NOMO-1 (cell line): ENCODE measurements around the gene PALS1.
A peak's percentile ranks its signal among the peaks of the same experiment; 100 is the strongest.
"Not testable (repeated sequence)": the region's sequence is repeated elsewhere in the genome, so short reads cannot be mapped to it uniquely, and the experiment has no call there.

Source experiments
- DNase-seq, 2 experiments: peaks; one replicate each; lab custom pipeline; 2025; ENCODE audit not compliant: unreplicated experiment in 2 of 2; lab: John Stamatoyannopoulos, UW

Gene PALS1

DNA sequence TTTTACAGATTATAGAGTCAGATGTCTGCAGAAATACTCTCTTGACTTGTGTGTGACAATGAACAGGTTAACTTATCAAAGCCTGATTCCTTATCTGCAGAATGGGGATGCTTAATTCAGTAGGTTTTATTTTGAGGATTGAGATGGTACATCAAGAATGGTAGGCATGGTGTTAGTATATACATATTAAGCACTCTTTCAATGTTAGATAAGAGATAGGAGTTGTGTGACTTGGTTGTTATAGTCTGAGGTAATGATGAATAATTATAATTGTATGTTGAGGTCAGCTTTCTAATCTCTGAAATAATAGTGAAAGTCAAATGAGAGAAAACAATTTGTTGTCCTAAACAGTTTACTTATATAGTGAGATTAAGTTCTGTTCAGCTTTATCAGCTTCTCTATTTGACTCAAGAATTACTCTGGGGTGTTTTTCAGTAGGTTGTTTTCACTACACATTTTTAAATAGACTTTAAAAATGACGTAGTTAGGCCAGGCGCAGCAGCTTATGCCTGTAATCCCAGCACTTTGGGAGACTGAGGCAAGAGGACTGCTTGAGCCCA, 11.9 kb downstream of the PALS1 start:
- no peak for DNase-seq

DNA sequence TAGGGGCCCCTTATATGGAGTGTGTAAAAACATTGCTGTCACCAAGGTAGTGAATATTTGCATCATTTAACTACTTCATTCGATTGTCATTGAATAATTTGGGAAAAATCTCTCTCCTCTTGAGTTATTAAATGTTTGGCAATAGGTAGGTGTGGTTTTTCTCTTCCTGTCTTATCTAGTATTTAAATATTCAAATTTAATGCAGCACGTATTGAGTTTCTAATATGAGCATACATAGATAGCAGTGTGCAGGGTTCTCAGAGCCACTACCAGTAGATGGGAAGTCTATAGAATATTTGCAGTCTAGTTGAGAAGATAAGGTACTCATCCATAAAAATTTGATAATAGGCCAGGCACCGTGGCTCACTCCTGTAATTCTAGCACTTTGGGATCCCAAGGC, 16.7 kb downstream of the PALS1 start:
- no peak for DNase-seq

DNA sequence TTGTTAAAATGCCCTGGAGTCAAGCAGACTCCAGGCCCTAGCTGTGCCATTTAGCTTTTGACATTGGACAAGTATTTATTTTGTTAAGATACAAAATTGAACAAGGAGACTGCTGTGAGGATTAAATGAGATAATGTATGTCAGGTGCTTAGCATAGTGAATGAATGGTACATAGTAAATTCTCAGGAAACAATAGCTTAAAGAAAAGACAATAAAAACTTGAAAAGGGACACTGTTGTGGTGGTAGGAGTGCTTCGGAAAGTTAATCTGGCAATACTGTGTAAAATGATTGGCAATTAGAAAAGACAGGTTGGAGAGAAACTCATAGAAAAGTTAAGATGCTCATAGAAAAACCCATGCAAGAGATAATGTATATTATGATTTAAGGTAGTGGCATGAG, 19.7 kb downstream of the PALS1 start:
- no peak for DNase-seq

DNA sequence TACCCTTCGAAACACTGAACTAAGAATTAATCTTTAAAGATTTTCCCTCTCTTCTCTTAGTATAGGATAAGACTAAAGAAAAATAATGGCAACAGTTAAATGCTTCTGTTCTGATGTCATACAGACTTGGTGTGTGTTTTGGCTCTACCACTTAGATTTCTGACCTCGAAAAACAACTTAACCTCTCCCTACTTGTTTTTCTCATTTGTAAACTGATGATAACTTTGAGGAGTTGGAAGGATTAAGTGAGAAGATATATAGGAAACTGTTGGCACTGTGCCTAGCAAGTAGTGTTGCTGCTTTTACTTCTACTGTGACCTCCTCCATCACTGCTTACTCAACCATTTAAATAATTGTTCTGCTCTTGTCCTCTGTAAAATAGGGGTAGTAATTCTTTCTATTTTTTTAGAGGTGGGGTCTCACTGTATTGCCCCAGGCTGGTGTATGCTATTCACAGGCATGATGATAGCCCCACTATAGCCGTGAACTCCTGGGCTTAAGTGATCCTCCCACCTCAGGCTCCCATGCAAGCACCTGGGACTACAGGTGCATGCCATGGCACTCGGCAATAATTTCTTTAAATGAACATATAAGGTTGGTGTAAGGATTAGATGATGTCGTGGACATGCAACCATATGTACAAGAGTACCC, 22.4 kb downstream of the PALS1 start:
- DNase-seq, result no peak

DNA sequence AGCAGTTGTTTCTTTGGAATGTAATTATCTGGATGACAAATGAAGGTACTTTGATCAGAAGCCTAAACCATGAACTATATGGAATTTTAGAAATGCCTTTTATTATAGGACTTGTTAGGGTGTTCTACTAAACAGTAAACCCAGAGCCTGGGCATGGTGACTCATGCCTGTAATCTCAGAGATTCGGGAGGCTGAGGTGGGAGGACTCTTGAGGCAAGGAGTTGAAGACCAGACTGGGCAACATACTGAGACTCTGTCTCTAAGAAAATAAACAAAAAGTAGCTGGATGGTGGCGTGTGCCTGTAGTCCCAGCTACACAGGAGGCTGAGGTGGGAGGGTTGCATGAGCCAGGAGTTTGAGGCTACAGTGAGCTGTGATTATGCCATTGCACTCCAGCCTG, 23.9 kb downstream of the PALS1 start:
- no peak for DNase-seq

DNA sequence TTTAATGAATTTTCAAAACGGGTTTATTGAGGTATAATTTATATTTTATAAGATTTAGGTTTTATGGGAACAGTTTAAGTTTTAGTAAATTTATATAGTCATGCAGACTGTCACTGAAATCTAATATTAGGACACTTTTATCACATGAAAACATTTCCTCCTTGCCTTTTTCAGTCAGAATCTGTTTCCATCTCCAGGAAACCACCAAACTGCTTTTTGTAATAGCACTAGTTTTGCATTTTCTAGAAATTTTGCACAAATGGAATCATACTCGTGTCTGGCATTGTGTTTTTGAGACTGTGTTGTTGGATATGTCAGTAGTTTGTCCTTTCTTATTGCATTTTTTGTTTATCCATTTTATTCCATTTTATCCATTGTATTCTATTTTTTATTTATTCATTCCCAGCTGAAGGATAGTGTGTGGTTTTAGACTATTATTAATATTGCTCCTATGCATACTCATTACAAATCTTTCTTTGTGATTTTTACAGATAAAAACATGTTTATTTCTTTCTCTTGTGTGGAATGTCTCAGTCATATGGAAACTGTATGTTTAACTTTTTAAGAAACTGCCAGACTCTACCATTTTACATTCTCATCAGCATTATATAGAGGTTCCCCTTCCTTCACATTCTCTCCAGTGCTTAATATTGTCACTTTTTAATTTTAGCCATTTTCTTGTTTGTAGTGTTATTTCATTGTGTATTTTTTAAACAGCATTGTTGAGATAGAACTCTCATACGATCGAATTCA, 26.5 kb downstream of the PALS1 start:
- DNase-seq, result no peak

DNA sequence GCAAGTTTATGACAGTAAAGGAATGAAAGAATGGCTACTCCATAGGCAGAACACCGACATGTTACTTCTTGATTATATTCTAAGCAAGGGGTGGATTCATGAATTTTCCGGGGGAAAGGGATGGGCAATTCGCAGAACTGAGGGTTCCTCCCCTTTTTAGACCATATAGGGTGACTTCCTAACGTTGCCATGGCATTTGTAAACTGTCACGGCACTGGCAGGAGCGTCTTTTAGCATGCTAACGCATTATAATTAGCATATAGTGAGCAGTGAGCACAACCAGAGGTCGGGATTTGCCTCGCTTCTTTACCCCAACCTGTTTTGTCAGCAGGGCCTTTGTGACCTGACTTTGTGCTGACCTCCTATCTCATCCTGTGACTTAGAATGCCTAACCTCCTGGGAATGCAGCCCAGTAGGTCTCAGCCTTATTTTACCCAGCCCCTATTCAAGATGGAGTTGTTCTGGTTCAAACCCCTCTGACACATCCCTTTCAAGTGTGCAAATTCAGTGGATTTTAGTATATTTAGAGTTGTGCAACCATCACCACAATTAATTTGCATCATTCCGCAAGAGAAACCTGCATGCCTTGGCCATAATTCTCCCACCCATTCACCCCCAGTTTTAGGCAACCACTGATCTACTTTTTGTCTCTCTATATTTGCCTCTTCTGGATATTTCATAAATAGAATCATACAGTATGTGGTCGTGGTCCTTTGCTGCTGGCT, 27.4 kb downstream of the PALS1 start:
- DNase-seq, result no peak

DNA sequence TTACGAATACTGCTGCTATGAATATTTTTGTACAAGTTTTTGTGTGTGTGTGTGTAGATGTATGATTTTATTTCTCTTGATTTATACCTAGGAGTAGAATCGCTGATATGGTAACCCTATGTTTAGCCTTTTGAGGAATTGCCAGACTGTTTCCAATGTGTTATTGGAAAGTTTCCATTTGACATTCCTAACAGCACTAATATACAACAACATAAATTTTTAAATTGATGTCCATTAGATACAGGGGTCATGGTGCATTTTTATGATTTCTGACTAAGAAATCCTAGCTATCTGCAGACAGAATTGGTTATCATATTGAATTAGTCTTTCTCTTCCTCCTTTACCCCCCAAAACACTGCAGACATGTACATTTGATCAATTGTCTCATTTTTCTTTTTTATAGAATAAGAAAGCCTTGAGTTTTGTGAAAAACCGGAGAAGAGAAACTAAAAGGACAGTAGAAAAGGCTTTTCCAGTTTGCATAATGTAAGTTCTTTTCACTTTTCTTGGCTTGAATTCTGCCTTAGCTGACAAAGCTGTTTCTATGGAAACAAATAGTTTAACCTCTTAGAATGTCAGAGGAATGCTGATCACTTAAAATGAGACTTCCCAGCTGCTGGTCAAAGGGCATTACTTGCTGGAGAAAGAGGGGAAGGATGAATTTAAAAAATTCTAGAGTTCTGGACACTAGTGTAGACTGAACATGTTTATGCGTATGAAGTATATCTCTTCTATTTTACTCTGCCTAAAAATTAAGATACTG, 28.2 kb downstream of the PALS1 start:
- DNase-seq, result no peak

DNA sequence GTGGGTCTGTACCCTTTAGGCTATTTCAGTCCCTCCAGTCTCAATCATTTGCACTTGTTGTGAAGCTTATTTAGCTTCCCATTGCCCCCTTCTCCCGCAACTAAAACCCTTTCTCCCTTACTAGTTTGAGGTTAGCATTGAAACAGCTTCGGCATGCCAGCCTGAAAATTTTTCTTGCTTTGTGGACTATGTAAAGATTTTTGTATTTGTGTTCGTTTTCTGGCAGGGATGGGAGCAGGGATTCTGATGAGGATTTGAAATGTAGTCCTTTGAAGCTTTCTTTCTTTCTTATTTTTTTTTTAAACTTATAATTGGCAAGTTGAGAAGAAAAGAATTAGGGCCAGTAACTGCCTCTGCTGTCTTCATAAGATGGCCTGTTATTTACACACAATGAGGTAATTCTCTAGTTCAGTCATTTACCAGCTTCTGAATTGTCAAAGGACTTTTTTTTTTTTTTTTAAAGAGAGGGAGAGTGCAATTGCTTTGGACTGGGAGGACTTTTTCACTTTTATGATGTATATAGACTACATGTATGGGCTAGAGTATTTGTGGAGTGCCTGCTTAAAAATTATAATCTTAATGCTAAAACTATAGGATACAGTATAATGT, 29.0 kb downstream of the PALS1 start:
- no peak for DNase-seq

DNA sequence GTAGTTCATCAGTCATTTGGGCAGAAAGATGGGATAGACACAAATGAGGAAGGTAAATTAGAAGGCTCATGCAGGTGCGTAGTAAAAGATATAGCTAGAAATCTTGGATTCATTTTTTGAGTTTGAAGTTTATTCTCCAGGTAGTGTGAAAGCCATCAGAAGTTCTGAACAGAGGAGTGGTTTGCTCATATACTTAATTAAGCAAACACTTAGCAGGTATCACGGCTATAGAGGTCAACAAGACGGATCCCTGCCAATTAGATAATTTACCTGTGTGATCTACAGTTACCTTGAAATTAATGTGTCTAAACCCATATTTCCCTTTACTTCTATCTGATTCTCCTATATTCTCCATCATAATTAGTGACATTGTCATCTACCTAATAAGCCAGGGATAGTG, 29.7 kb downstream of the PALS1 start:
- no peak for DNase-seq

DNA sequence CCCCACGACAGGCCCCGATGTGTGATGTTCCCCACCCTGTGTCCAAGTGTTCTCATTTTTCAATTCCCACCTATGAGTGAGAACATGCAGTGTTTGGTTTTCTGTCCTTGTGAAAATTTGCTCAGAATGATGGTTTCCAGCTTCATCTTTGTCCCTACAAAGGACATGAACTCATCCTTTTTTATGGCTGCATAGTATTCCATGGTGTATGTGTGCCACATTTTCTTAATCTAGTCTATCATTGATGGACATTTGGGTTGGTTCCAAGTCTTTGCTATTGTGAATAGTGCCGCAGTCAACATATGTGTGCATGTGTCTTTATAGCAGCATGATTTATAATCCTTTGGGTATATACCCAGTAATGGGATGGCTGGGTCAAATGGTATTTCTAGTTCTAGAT, 32.0 kb downstream of the PALS1 start:
- not testable (repeated sequence) for DNase-seq

DNA sequence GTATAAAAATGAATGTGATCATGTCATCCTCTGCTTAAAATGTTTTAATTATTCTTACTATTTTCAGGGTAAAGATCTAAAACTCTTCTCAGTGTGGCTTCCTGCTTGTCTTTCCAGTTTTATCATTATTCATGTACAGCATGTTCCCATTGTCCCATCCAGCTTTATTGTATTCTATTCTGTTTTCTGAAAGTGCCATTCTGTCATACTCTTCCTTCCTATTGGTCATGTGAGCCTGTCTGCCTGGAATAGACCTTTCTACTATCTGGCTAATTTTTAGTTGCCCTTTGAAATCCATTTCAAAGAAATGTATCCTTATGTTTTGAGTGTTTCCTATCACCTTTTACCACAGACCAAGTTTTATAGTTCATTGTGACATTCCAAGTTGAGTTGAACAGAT, 34.9 kb downstream of the PALS1 start:
- no peak for DNase-seq

DNA sequence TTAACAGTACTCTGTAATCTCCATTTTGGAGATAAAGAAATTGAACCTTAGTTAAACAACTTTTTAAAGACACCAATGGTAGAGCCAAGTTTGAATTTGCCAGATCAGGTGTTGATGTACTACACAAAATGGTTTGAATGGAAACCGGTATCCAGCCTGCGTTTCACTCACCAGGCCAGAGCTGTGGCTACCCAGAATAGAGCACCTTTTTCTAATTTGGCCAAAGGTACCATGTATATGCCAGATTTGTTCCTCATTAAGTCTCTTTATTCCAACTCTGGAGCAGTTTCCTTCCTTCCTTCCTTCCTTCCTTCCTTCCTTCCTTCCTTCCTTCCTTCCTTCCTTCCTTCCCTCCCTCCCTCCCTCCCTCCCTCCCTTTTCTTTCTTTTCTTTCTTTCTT, 39.3 kb downstream of the PALS1 start:
- no peak for DNase-seq

DNA sequence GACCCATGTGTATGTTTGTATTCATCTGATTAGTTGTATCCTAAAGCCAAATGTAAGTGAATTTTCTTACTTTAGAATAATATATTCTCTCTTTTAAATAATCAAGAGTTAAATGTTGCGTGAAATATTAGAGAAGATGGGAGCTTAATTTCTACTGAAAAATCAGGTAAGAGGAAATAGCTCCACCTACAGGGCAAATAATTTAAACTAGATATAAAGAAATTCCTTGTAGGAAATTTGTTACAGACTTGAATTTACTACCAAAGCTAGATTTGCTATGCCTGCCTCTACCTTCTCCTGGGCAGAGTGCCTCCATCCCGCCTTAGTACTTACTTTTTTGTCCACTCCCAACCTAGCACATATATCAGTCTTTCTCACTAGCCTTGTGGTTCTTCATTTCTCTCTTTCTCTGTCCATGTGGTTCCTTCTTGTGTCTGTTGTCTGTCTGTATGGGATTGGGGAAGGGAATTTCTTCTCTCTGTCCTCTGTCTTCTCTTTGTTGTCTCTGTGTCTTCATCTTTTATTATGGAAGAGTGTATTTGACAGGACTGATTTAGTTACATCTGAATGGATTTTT, 44.7 kb downstream of the PALS1 start:
- DNase-seq, result peak in 1 of 2 experiments; percentile 0
